HFF-Myc (cell line): Measurements from ENCODE around the gene RARRES2.

ENCODE experiments used
- DNase-seq: peaks from one replicate; pipeline ENCODE4 v3.0.0-alpha.2; 2011; ENCODE audit warnings: low read depth; ENCODE audit errors: extremely low read depth
- H3K4me3 ChIP-seq: replicated peaks from 2 replicates; pipeline ENCODE4 v1.5.1; 2011; ENCODE audit warnings: low read depth, mild to moderate bottlenecking, control low read depth, low read length
- TF ChIP-seq, protein P1 (sequence below): IDR thresholded peaks from 2 replicates; pipeline ENCODE4 v1.5.1; 2012; ENCODE audit warnings: mild to moderate bottlenecking, low read depth, low read length, control low read depth; ENCODE audit errors: missing control alignments

RARRES2 gene

DNA sequence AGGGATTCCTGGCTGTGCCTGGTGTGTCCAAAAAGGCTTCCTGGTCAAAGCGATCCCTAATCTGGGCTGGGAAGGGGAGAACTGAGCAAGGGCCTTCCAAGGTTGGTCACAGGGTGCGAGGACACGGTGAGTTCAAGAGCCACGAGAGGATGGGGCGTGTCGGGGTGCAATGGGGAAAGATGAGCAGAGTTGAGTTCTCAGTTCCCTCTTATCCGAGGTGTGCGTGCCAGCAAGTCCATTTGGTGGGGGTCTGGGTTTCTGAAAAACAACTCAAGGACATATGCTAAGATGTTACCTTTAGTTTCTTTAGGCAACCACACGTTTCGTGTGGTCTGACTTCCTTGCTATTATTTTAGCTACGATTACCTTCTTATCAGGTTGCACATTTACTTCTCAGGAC is 39.0 kb upstream of the RARRES2 start:
- TF ChIP-seq, protein P1, sequence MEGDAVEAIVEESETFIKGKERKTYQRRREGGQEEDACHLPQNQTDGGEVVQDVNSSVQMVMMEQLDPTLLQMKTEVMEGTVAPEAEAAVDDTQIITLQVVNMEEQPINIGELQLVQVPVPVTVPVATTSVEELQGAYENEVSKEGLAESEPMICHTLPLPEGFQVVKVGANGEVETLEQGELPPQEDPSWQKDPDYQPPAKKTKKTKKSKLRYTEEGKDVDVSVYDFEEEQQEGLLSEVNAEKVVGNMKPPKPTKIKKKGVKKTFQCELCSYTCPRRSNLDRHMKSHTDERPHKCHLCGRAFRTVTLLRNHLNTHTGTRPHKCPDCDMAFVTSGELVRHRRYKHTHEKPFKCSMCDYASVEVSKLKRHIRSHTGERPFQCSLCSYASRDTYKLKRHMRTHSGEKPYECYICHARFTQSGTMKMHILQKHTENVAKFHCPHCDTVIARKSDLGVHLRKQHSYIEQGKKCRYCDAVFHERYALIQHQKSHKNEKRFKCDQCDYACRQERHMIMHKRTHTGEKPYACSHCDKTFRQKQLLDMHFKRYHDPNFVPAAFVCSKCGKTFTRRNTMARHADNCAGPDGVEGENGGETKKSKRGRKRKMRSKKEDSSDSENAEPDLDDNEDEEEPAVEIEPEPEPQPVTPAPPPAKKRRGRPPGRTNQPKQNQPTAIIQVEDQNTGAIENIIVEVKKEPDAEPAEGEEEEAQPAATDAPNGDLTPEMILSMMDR: no peak
- H3K4me3 ChIP-seq: peak overlapping the region; percentile 73
- DNase-seq: no peak

DNA sequence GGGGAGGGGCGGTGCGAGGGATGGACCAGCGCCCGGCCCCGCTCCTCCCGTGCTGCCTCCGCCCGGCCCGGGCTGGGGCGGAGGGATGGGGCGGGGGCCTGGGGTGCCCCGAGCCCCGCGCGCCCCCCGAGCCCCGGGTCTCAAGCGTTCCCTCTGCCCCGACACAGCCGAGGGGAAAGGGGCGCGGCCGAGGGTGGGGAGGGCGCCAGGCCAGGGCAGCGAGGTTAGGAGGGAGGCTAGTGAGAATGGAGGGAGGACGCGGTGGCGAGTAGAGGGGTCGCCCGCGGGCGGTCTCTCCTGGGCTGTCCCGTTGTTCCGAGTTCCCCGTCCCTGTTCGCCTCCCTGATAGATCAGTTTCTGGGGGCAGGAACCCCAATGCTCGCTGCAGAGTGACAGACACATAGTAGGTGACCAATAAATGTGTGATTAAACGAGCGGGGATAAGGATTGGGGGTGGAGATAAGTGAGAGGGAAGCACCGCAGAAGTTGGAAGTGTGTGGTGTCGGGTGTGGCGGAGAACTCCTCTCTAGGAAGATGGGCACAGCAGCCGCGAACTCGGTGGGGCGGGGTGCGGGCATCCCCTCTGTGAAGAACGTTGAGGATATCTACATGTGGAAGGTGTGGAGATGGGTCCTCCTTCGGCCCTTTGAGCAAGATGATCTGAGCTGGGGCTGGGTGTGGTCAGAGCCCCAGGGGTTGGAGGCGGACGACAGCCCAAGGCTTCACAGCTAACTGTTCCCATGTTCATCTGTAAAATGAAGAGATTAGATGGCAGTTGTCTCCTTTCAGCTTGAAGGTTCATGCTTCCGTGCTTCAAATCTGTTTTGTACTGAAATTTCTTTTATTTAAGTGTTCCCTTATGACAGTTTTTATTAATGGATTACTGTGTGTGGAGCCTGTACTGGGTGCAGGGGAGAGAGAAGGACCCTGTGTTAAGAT is 38.3 kb upstream of the RARRES2 start:
- no peak for DNase-seq
- peak overlapping the region; percentile 73 for H3K4me3 ChIP-seq
- TF ChIP-seq, protein P1: no peak

DNA sequence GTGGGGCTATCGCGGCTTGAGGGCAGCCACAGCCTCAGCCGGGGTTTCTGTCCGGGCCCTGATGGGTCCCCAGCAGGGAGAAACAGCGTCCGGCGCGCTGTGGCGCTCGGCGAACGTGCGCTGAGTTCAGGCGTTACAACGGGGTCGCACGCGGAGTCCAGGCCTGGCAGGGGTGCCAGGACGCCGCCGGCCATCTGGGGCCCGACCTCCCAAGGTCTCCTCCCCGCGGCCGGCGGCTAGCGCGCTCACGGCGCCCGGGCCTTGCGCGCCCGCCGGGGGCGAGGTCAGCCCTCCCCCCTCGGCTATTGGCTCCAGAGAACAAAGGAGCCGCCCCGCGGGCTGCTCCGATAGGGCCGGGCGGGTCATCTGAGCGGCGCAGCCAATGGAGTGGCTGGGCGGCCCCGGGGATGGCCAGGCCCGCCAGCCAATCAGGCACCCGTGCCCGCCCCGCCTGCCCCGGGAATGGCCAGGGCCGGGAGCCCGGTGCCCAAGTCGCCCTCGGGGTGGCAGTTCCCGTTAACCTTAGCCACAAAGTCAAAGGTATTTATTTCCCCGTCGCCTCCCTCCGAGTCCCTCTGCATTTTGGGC is 37.5 kb upstream of the RARRES2 start, which contains the start of gene ZNF775:
TSS of gene ZNF775 (plus strand) at position 478 of the 588 bp plus-strand sequence. CDS start 9,141 bp downstream, outside the sequence.
- DNase-seq: no peak
- TF ChIP-seq, protein P1: no peak
- H3K4me3 ChIP-seq: peak within 1 kb of the TSS; percentile 73

DNA sequence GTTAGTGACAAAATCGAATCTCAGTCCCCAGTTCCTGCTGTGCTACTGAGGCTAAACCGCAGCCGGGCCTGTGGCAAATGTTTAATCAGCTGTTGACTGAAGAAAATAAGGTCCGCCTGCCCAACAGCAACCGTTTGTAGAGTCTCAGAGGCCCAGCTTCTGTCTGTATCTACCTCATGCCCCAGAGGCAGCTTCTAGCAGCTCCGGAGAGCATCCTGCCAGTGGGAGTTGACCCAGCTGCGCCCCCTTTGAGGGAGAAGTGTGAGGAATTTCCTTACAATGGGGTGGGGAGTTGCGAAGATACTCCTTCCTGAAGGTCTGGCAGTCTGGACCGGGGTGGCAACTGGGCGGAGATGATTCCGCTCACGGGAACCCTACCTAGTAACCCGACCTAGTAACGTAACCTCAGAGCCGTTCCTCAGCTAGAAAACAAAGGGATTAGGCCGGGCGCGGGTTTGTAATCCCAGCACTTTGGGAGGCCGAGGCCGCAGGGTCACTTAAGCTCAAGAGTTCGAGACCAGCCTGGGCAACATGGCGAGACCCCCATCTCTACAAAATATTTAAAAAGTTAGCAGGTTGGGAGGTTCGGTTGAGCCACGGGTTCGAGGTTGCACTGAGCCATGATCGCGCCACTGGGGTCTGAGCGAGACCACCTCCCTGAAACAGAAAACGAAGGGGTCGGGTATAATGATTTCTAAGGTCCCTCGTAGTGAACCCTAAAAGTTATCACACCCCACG is 36.9 kb upstream of the RARRES2 start:
- peak; percentile 79 for DNase-seq
- peak overlapping the region; percentile 73 for H3K4me3 ChIP-seq
- TF ChIP-seq, protein P1: peak; percentile 11

DNA sequence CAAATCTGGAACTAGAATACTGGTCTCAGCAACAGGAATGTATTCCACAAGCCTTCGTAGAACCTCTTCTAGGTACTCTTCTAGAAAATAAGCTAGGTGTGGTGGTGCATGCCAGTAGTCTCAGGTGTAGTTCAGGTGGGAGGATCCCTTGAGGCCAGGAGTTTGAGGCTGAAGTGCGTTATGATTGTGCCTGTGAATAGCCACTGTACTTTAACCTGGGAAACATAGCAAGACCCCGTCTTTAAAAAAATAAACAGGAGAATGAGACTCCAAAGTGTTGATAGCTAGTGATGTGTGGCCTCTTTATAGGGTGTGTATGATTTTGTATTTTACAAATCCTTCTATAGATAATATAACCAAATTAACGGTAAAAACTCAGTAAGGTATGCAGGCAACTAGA is 36.2 kb upstream of the RARRES2 start:
- TF ChIP-seq, protein P1: no peak
- no peak for DNase-seq
- H3K4me3 ChIP-seq: no peak overlapping the region

DNA sequence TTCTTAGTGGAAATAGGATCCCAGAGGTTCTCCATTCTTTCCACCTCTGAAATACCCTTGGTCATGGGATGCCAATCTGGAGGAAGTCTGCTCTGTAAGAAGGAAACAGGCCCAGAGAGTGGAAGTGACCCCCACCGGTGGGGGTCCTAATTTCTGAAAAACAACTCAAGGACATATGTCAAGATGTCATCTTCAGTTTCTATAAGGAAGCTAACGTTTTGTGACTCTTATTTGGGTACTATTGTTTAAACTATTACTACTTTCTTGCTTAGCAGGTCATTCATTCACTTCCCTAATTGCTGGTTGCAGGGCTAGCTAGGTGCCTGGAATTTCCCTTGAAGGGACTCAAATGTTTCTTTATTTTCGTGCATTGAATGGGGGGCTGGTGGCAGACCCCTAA is 35.8 kb upstream of the RARRES2 start:
- TF ChIP-seq, protein P1: no peak
- no peak overlapping the region for H3K4me3 ChIP-seq
- DNase-seq: no peak
